Stimulated activated CD4-positive, alpha-beta T cell treated with anti-CD3 and anti-CD28 coated beads, Interleukin-4, amount 100 ng/mL, for 24 hours (primary cell): ENCODE measurements around the gene RGS6.

Experiments used
- DNase-seq: peaks from one replicate; pipeline ENCODE4 v3.0.0-alpha.2; 2020

The RGS6 gene

GRCh38 chr14:72332046-72332445, 399.8 kb downstream of the RGS6 start:
- DNase-seq: no peak

GRCh38 chr14:72332871-72333270, 400.6 kb downstream of the RGS6 start:
- DNase-seq: no peak

DNA sequence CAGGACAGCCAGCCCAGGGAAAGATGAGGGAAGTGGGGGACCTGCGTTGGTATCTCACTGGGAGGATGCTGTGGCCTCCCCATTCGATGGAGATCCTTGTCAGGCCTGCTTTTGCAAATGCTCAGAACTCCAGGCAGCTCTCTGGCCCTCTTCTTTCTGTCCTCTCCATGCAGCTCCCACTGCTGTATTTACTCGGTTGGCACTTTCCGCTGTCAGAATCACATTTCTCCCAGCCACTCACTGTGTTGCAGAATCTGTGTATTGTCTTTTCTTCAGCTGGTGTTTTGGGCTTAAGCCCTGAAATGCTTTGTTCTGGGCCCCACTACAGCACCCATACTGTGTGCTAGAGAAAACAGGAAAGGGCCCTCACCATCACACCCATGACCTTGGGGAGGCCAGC, 401.1 kb downstream of the RGS6 start:
- no peak for DNase-seq

GRCh38 chr14:72336311-72336980, 404.2 kb downstream of the RGS6 start:
- no peak for DNase-seq

- no peak for DNase-seq
Observed at GRCh38 chr14:72341237-72341636, 409.0 kb downstream of the RGS6 start.

DNA sequence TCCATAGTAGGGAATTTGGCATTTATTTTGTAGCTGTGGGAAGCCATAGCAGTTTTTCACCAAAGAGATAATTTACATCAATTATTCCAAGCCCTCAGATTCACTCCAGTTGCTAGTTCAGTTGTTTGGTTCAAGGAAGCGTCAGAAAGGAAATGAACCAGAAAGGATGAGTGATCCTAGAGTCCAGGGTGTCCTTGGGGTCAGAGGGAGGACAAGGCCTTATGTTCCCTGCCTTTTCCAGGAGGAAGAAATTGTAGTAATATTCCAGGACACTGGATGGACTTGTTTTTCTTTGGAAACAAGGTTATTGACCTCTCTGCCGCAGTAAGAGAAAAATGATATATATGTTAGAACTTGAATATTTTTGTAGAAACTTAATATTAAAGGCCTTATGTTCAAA, 409.5 kb downstream of the RGS6 start:
- no peak for DNase-seq

DNA sequence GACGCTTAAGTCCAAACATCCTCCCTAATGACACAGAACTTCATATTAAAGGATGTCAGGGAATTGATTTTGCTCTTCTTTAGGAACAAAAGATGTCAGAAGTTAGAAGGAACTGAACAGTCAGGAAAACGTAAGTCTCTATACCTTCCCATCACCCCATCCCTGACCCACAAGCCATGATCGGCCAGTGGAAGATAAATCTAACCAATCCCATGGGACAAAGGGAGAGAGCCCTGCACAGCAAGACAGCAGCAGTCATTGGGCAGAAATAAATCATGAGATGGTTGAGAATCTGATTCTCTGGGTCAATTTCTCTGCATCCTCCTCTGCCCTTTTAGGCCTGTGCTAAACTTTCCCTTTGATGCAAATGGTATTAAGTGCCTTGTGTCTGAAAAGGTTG, 414.9 kb downstream of the RGS6 start:
- no peak for DNase-seq

DNA sequence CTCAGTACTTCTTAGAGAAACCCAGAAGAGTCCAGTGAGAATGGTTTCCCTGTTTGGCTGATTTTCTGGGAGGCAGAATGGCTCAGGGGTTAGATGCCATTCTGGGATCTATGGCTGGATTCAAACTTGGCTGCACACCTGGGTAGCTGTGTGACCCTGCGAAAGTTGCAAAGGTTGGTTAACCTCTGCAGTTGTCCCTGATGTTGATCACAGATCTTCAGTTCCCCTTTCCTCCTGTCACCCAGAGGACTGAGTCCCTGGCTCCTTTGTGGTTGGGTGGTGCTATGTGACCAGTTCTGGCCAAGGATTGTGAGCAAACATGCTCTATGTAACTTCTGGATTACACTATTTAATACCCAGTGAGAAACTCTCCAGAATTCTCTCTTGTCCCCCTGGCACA, 418.0 kb downstream of the RGS6 start:
- no peak for DNase-seq

DNA sequence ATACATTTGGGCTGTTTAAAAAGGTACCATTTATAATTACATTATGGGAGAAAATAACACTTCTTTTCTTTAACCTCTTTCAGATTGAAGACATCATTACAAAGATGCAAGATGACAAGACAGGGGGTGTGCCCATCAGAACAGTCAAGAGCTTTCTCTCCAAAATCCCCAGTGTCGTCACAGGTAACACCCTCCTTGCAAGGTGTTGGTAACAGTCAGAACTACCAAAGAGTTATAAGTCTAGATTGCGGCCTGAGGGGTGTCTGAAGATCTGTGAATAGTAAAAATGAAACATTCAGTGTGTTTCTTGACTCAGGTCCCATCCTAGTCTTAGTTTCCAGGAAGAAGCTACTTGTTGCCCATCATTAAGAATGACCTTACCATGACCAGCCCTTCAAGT, 419.8 kb downstream of the RGS6 start:
- DNase-seq: no peak

DNA sequence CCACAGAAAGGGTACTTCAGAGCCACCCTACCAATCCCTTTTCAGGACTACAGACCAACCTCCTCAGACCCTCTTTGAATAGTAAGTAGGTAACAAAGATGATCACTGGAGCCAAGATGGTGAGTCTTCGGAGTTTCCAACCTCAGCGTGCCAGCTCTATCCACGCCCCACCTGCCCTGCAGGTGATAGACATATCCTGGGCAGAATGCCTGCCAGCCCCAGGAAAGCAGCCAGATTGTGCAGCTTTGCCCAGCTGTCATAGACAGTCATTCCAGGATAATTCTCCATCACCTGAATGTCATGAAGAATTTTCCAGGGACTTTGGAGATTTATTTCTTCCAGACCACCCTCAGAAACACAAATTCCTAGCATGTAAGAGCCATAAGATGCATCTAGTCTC, 434.4 kb downstream of the RGS6 start:
- DNase-seq: no peak

- DNase-seq: no peak
Observed at GRCh38 chr14:72369106-72369505, 436.9 kb downstream of the RGS6 start.

GRCh38 chr14:72377016-72377415, 444.8 kb downstream of the RGS6 start:
- no peak for DNase-seq

- DNase-seq: no peak
Observed at GRCh38 chr14:72380456-72380855, 448.2 kb downstream of the RGS6 start.

DNA sequence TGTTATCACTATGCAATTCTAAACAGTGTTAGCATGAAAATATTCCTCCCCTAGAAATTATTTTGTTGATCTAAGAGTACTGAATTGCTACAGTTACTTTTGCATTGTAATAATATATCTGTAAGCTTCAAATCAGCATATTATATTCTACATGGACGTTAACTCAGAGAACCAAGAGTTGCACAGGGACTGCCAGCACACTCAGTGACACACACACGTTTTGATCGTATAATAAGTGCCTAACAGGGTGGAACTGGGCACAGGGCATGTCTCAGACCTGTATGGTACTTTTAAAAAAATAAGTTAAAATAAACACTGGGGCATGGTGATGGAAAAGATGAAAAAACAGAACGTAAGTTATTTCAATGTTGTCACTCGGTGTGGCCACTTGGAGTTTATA, 451.6 kb downstream of the RGS6 start:
- DNase-seq: no peak

DNA sequence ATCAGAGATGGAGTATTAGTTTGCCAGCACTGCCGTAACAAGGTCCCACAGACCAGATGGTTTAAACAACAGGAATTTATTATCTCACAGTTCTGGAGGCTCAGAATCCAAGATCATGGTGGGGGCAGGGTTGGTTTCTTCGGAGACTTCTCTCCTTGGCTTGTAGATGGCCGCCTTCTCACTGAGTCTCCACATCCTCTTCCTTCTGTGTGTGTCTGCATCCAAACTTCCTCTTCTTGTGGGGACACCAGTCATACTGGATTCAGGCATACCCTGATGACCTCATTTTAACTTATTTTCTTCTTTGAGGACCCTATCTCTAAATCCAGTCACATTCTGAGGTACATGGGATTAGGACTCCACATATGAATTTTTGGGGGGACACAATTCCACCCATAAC, 455.5 kb downstream of the RGS6 start:
- DNase-seq: no peak

DNA sequence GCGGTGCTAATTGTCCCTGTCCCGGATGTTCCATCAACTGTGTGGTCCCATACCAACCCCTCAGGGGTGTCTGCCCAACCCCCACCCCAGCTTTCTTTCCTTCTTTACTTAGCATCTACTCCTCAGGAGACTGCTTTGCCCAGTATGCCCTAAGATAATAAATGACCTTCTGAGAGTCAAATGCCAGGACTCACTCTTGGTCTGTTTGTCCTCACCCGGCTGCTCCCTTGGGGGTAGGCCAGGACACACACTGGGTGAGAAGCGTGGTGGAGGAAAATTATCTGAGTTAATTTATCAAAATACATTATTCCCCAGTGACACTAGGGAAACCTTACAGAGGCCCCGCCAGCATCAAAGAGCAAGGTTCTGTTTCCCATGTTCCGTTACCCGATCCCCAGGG, 457.0 kb downstream of the RGS6 start:
- no peak for DNase-seq

DNA sequence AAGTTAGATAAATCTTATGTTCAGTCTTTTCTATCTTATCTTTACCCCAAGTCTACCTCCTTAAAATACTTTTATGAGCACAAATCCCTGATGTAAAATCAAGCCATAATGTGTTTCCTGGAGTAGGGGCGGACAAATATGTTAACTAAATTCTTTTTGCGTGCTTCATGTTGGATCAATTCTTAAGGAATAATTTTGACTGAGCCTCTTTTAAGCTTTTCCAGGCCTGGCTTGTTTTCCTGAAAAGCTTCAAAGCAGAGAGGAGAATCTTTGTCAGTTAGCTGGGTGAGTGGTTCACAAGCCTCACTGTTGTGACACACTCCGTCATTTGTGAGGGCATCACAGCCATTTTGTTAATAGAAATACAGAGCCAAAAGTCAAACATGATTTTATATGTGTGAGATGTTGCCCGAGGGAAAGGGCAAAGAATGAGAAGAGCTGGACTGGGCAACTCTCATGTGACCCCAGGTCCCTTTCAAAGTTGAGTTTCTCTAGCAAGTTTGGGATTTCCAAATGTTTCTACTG, 468.9 kb downstream of the RGS6 start:
- no peak for DNase-seq

GRCh38 chr14:72401632-72402376, 469.6 kb downstream of the RGS6 start:
- no peak for DNase-seq

DNA sequence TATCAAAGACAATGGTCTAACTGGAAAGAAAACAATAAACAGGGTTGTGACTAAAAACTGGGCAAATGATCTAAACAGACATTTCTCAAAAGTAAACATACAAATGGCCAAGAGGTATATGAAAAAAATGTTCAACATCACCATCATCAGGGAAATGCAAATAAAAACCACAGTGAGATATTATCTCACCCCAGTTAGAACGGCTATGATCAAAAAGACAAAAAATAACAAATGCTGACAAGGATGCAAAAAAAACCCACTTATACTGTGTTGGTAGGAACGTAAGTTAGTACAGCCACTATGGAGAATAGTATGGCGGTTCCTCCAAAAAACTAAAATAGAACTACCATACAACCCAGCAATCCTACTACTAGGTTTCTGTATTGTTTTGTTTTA, 470.1 kb downstream of the RGS6 start:
- DNase-seq: no peak

- DNase-seq: no peak
Observed at GRCh38 chr14:72404106-72404774, 472.0 kb downstream of the RGS6 start.

DNA sequence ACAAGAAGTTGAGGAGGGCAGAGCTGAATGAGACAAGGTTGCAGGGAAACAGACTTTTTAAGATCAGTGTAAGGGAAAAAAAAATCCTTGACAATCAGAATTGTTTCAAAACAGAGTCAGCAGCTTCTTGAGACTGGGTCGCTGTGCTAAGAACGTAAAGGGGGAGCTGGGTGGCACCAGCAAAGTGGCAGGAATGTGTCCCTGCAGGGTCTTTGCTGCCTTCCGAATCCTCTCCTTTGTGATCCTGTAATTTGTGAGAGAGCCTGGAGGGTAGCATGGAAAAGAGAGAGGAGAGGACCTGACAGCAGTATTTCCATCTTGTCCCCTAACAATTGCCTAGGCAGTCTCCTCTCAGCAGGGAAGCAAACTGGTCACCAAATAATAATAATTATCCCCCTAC, 472.8 kb downstream of the RGS6 start:
- no peak for DNase-seq

DNA sequence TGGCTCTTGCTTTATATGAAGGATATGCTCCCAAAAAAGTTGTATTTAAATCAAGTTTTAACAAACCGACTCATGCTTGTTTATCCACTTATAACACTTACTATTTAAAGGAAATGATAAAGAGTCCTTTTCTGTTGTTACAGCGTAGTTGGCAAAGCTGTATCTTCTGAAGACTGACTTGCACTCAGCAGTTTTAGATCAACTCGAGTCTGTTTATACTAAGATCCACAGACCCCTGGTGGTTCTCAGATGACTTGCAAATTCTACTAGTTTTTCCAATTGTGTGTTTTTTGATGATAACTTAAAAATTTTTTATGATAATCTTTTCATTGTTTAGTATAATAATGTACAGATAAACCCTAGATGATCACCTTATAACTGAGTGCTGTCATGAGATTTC, 475.8 kb downstream of the RGS6 start:
- DNase-seq: no peak

DNA sequence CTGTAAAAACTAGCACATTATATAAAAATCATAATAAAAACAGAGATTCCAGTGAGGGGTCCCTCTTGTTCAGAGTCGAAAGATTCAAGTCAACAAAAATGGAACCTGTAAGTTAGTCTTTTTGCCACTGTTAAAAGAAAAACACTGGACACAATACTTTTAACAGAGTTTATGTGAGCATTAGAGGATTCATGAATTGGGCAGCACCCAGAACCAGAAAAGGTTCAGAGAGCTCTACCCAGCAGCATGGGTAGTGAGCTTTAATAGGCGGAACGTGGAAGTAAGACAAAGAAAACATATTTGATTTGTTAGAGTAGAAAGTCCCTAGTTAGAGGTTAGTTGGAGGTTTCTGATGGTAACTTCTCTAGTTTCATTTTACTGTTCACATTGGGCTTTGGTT, 476.8 kb downstream of the RGS6 start:
- DNase-seq: no peak
